GM12892 (cell line): Measurements from ENCODE around the gene TBL1X.

Source experiments
- POLR2A ChIP-seq: IDR thresholded peaks from 2 replicates; pipeline ENCODE4 v1.6.1; 2011; ENCODE audit warnings: low read depth, low read length, control low read depth
- POLR2AphosphoS5 ChIP-seq: IDR thresholded peaks from 2 replicates; pipeline ENCODE4 v1.6.1; 2011; ENCODE audit warnings: low read depth, low read length, control low read depth

DNA sequence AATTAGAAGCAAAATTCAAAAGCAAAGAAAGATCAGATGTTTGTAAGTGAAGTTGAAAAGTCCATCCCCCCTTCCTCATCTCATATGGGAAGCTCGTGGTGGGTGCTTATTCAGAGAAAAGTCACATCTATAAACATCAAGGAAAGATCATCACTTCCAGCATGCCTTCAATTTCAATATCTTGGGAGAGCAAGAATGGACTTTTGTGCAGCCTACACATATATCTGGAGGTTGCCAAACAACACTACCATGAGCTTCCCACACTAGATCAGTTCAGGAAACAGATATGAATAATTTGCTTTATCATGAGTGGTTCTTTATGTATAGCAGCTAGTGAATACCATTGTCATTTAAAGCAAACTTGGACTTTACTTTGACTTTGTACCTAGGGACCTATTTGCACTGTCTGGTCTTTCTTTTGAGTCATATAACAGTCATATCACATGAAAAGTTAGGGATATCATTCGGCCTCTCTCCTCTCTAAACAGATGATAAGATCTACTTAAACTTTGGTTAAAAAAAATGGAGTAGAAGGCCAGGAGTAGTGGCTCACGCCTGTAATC lies 5.6 kb upstream of the TBL1X start:
- TF ChIP-seq POLR2A (no peak), POLR2AphosphoS5 (no peak)
